GM18517 (cell line): ENCODE data around the gene TMEM219.
"Not testable (repeated sequence)": the region's sequence is repeated elsewhere in the genome, so short reads cannot be mapped to it uniquely, and the experiment has no call there.

ENCODE experiments used
- ATAC-seq: cut with Tn5 transposase; IDR thresholded peaks from one replicate; pipeline ENCODE4 v1.9.1; 2021; ENCODE audit warnings: mild to moderate bottlenecking, moderate library complexity; ENCODE audit not compliant: unreplicated experiment

The TMEM219 gene

GRCh38 chr16:29950806-29951461, 10.9 kb upstream of the TMEM219 start:
- ATAC-seq = no peak

- ATAC-seq = no peak
These were observed 10.1 kb upstream of the TMEM219 start for GRCh38 chr16:29951625-29952365.

- ATAC-seq = no peak
These were observed 3.1 kb upstream of the TMEM219 start for GRCh38 chr16:29958756-29959155.

- no peak for ATAC-seq
These were observed 2.6 kb upstream of the TMEM219 start for GRCh38 chr16:29959293-29959692.

- not testable (repeated sequence) for ATAC-seq
These were observed 2.1 kb upstream of the TMEM219 start for GRCh38 chr16:29959821-29960220.

GRCh38 chr16:29961127-29961478, 776 bp upstream of the TMEM219 start:
- no peak for ATAC-seq

- ATAC-seq = no peak
These were observed 590 bp downstream of the TMEM219 start for GRCh38 chr16:29962344-29962994.

GRCh38 chr16:29963021-29963743, 1.3 kb downstream of the TMEM219 start:
- no peak for ATAC-seq

- ATAC-seq = no peak
These were observed 6.3 kb downstream of the TMEM219 start for GRCh38 chr16:29968205-29968604.

- no peak for ATAC-seq
These were observed 9.4 kb downstream of the TMEM219 start for GRCh38 chr16:29971304-29971703.

GRCh38 chr16:29972500-29972899, 10.6 kb downstream of the TMEM219 start:
- ATAC-seq = no peak

GRCh38 chr16:29972992-29973383, 11.1 kb downstream of the TMEM219 start:
- no peak for ATAC-seq

- peak; percentile 89 for ATAC-seq
These were observed 11.7 kb downstream of the TMEM219 start, which contains the start of gene TAOK2 for GRCh38 chr16:29973384-29974246. TAOK2 (plus strand) TSS chr16:29973868; CDS start chr16:29977773, 3,905 bp downstream.

- peak; percentile 12 for ATAC-seq
These were observed 12.6 kb downstream of the TMEM219 start for GRCh38 chr16:29974291-29975133.

GRCh38 chr16:29975134-29975538, 13.3 kb downstream of the TMEM219 start:
- no peak for ATAC-seq

- no peak for ATAC-seq
These were observed 14.1 kb downstream of the TMEM219 start for GRCh38 chr16:29975811-29976511.

- ATAC-seq = no peak
These were observed 15.4 kb downstream of the TMEM219 start for GRCh38 chr16:29977063-29977825.

GRCh38 chr16:29978081-29978480, 16.2 kb downstream of the TMEM219 start:
- ATAC-seq = no peak
